Suprapubic skin (tissue), 4 donors: ENCODE measurements around the gene OR2H1. TPM values are rescaled to one million over a fixed set of nuclear protein-coding genes. Genes with fewer than 3 reads are reported as not detected.

ENCODE experiments used
- DNase-seq, 2 donors: peaks; one replicate each; pipeline ENCODE4 v3.0.0-alpha.2; 2019; ENCODE audit warnings: low spot score in 2 of 2
- H3K27ac ChIP-seq: fragments of 200-600 bp; sonication (generic); one replicate; pipeline ENCODE4 v1.5.1; 2019
- H3K27me3 ChIP-seq: fragments of 200-600 bp; sonication (generic); one replicate; pipeline ENCODE4 v1.5.1; 2019
- H3K36me3 ChIP-seq: fragments of 200-600 bp; sonication (generic); one replicate; pipeline ENCODE4 v1.5.1; 2019
- H3K4me1 ChIP-seq: fragments of 200-600 bp; sonication (generic); one replicate; pipeline ENCODE4 v1.5.1; 2019
- H3K4me3 ChIP-seq: fragments of 200-600 bp; sonication (generic); one replicate; pipeline ENCODE4 v1.5.1; 2019; ENCODE audit warnings: mild to moderate bottlenecking
- H3K9me3 ChIP-seq: fragments of 200-600 bp; sonication (generic); one replicate; pipeline ENCODE4 v1.5.1; 2019
- CTCF ChIP-seq, 2 donors: fragments of 200-600 bp in 1 of 2; fragments of 450-650 bp in 1 of 2; sonication (generic) in 1 of 2; IDR thresholded peaks; one replicate each; pipeline ENCODE4 v1.5.1; 2016 to 2019; ENCODE audit warnings: antibody characterized with exemption in 2 of 2, mild to moderate bottlenecking in 1 of 2, moderate library complexity in 1 of 2
- EP300 ChIP-seq: sonication (generic); formaldehyde crosslinking; IDR thresholded peaks from one replicate; pipeline ENCODE4 v1.6.1; 2017; ENCODE audit warnings: antibody characterized with exemption
- POLR2A ChIP-seq, 2 donors: fragments of 450-650 bp; IDR thresholded peaks; one replicate each; pipeline ENCODE4 v1.6.1; 2017; ENCODE audit warnings: antibody characterized with exemption in 2 of 2, mild to moderate bottlenecking in 2 of 2, moderate library complexity in 2 of 2
- POLR2AphosphoS5 ChIP-seq, 3 donors: sonication (generic); formaldehyde crosslinking; IDR thresholded peaks; one replicate each; pipeline ENCODE4 v1.6.1; 2017; ENCODE audit warnings: antibody characterized with exemption in 3 of 3
- WGBS: methylation state at CpG from one replicate; pipeline ENCODE4 v1.1.5; 2018; 5-methylcytosine and 5-hydroxymethylcytosine counted together
- total RNA-seq, 4 donors: library from RNA; depleted of rRNA; stranded (reverse); fragments of >200 nt; gene quantifications; one replicate each; pipeline ENCODE4 v1.1.0, GENCODE V29; 2016

Gene OR2H1
- total RNA-seq = not detected

GRCh38 chr6:29456971-29457370 lies at the start of gene OR2H1, which contains the start of gene OR11A1:
Gene OR2H1 (plus strand): TSS chr6:29457155. CDS start chr6:29461770, 4,615 bp downstream.
Gene OR11A1 (minus strand): TSS chr6:29457071. CDS start chr6:29427641, 29,430 bp downstream.
- Histone ChIP-seq H3K4me3 (no peak within 1 kb of the TSS), H3K36me3 (no peaks in the 10 kb centered on the region), H3K4me1 (no peaks in the 10 kb centered on the region), H3K9me3 (no peaks in the 10 kb centered on the region), H3K27me3 (no peaks in the 10 kb centered on the region), H3K27ac (no peak within 1 kb of the TSS)
- TF ChIP-seq POLR2A (IDR thresholded peaks at IDR 0.05) = no peak
- no peak for TF ChIP-seq EP300
- no peak for TF ChIP-seq CTCF (IDR thresholded peaks at IDR 0.05)
- no peak for TF ChIP-seq POLR2AphosphoS5 (IDR thresholded peaks at IDR 0.05)
- 72% methylated on average over 2 of the region's 2 CpGs for whole genome bisulfite sequencing
- DNase-seq = no peak

- Histone ChIP-seq H3K4me3 (no peak within 1 kb of the TSS), H3K27me3 (no peaks in the 10 kb centered on the region), H3K36me3 (no peaks in the 10 kb centered on the region), H3K9me3 (no peaks in the 10 kb centered on the region), H3K4me1 (no peaks in the 10 kb centered on the region), H3K27ac (no peak within 1 kb of the TSS)
- TF ChIP-seq EP300 = no peak
- TF ChIP-seq CTCF (IDR thresholded peaks at IDR 0.05) = no peak
- TF ChIP-seq POLR2A (IDR thresholded peaks at IDR 0.05) = no peak
- TF ChIP-seq POLR2AphosphoS5 (IDR thresholded peaks at IDR 0.05) = no peak
- DNase-seq = no peak
Measured at GRCh38 chr6:29414588-29414987, 42.4 kb upstream of the OR2H1 start, which contains the start of gene OR12D1. Gene OR12D1 (plus strand): TSS chr6:29414928.

- 66% methylated on average over 3 of the region's 3 CpGs for WGBS
- TF ChIP-seq POLR2AphosphoS5 (IDR thresholded peaks at IDR 0.05) = no peak
- TF ChIP-seq EP300 = no peak
- no peak for TF ChIP-seq CTCF (IDR thresholded peaks at IDR 0.05)
- no peaks in the 10 kb centered on the region for H3K9me3 ChIP-seq
- DNase-seq = no peak
- H3K4me1 ChIP-seq = no peaks in the 10 kb centered on the region
- H3K36me3 ChIP-seq = no peaks in the 10 kb centered on the region
- H3K27ac ChIP-seq = no peak overlapping the region
- H3K4me3 ChIP-seq = no peak overlapping the region
- no peaks in the 10 kb centered on the region for H3K27me3 ChIP-seq
Measured at GRCh38 chr6:29419516-29419915, 37.4 kb upstream of the OR2H1 start.

- Histone ChIP-seq H3K36me3 (no peaks in the 10 kb centered on the region), H3K4me1 (no peaks in the 10 kb centered on the region), H3K9me3 (no peaks in the 10 kb centered on the region), H3K27me3 (peaks cover 4% of the 10 kb centered on the region), H3K4me3 (no peak overlapping the region), H3K27ac (no peak overlapping the region)
- TF ChIP-seq POLR2A (IDR thresholded peaks at IDR 0.05) (no peak), POLR2AphosphoS5 (IDR thresholded peaks at IDR 0.05) (no peak), EP300 (no peak), CTCF (IDR thresholded peaks at IDR 0.05) (no peak)
- 87% methylated on average over 2 of the region's 2 CpGs for WGBS
- no peak for DNase-seq
Measured at GRCh38 chr6:29424168-29424567, 32.8 kb upstream of the OR2H1 start.

- TF ChIP-seq EP300 = no peak
- no peak for TF ChIP-seq CTCF (IDR thresholded peaks at IDR 0.05)
- TF ChIP-seq POLR2AphosphoS5 (IDR thresholded peaks at IDR 0.05) = no peak
- no peak for TF ChIP-seq POLR2A (IDR thresholded peaks at IDR 0.05)
- no peaks in the 10 kb centered on the region for H3K4me1 ChIP-seq
- H3K27me3 ChIP-seq = peaks cover 4% of the 10 kb centered on the region
- no peaks in the 10 kb centered on the region for H3K9me3 ChIP-seq
- no peaks in the 10 kb centered on the region for H3K36me3 ChIP-seq
- 68% methylated on average over 2 of the region's 2 CpGs for WGBS
- DNase-seq = no peak
- no peak overlapping the region for H3K27ac ChIP-seq
- H3K4me3 ChIP-seq = no peak overlapping the region
Measured at GRCh38 chr6:29424575-29424974, 32.4 kb upstream of the OR2H1 start.
